Ovary (tissue), 3 donors: ENCODE data around the gene RASA4B.
"Not testable (repeated sequence)": the region's sequence is repeated elsewhere in the genome, so short reads cannot be mapped to it uniquely, and the experiment has no call there.

Source experiments
- EP300 ChIP-seq: sonication (generic); formaldehyde crosslinking; IDR thresholded peaks from one replicate; pipeline ENCODE4 v1.6.1; 2017; ENCODE audit warnings: antibody characterized with exemption
- POLR2A ChIP-seq: fragments of 450-650 bp; IDR thresholded peaks from one replicate; pipeline ENCODE4 v1.6.1; 2017; ENCODE audit warnings: antibody characterized with exemption, mild to moderate bottlenecking, moderate library complexity
- TF ChIP-seq, protein P1 (sequence below), 3 donors: fragments of 450-650 bp in 2 of 3; fragments of 200-600 bp in 1 of 3; IDR thresholded peaks; one replicate each; pipeline versions ENCODE4 v1.5.1 to v1.8.0; 2016 to 2022; ENCODE audit warnings: antibody characterized with exemption in 3 of 3, mild to moderate bottlenecking in 1 of 3
- donor health status: DM: no; HTN: no; CAD: no.

DNA sequence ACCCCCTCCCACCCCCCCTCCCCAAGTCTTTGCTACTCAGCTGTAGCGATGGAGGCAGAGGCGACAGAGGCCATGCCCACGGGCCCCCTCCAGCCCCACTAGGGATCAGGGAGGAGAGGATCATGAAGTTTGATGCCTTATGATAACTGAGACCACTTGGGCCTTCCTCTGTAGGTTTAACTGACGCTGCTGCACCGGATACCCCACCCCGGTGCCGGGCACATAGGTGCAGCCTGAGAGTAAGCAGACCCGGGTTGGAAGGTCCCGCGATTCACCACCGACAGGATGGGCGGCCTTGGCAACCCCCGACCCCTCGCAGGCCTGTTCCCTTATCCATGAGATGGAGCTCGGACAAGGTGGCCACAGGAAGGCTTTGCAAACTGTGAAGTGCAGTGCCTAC lies 23.6 kb downstream of the RASA4B start:
- TF ChIP-seq, protein P1, sequence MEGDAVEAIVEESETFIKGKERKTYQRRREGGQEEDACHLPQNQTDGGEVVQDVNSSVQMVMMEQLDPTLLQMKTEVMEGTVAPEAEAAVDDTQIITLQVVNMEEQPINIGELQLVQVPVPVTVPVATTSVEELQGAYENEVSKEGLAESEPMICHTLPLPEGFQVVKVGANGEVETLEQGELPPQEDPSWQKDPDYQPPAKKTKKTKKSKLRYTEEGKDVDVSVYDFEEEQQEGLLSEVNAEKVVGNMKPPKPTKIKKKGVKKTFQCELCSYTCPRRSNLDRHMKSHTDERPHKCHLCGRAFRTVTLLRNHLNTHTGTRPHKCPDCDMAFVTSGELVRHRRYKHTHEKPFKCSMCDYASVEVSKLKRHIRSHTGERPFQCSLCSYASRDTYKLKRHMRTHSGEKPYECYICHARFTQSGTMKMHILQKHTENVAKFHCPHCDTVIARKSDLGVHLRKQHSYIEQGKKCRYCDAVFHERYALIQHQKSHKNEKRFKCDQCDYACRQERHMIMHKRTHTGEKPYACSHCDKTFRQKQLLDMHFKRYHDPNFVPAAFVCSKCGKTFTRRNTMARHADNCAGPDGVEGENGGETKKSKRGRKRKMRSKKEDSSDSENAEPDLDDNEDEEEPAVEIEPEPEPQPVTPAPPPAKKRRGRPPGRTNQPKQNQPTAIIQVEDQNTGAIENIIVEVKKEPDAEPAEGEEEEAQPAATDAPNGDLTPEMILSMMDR (IDR thresholded peaks at IDR 0.05) = not testable (repeated sequence)
- not testable (repeated sequence) for TF ChIP-seq POLR2A, EP300
